GM23338 (cell line): ENCODE data around the gene APRT. TPM values are rescaled to one million over a fixed set of nuclear protein-coding genes. Genes with fewer than 3 reads are reported as not detected.

Source experiments
- ATAC-seq: fragments of 200-7000 bp; cut with Tn5 transposase; 3 replicates; pipeline ENCODE4 v1.9.1; 2020
- DNase-seq: peaks from one replicate; pipeline ENCODE4 v3.0.0-alpha.2; 2015; ENCODE audit warnings: low spot score
- H2AFZ ChIP-seq: fragments of 200-600 bp; sonication (generic); 2 replicates; pipeline ENCODE4 v1.8.0; 2016; ENCODE audit warnings: antibody characterized with exemption, mild to moderate bottlenecking, moderate library complexity
- H3F3A ChIP-seq: fragments of 200-600 bp; sonication (generic); replicated peaks from 2 replicates; pipeline ENCODE4 v1.8.0; 2017; ENCODE audit warnings: antibody characterized with exemption, mixed run types, low read depth
- H3K27ac ChIP-seq: fragments of 200-600 bp; sonication (generic); 2 replicates; pipeline ENCODE4 v1.6.1; 2016; ENCODE audit warnings: low read depth
- H3K27me3 ChIP-seq: fragments of 200-600 bp; sonication (generic); 2 replicates; pipeline ENCODE4 v1.8.0; 2016; ENCODE audit warnings: mild to moderate bottlenecking, mixed run types, moderate library complexity; ENCODE audit not compliant: insufficient read depth
- H3K36me3 ChIP-seq: fragments of 200-600 bp; sonication (generic); 2 replicates; pipeline ENCODE4 v1.8.0; 2016; ENCODE audit warnings: mild to moderate bottlenecking; ENCODE audit not compliant: insufficient read depth
- H3K4me1 ChIP-seq: fragments of 200-600 bp; sonication (generic); 2 replicates; pipeline ENCODE4 v1.8.0; 2016; ENCODE audit warnings: mild to moderate bottlenecking, moderate library complexity; ENCODE audit not compliant: insufficient read depth
- H3K4me2 ChIP-seq: fragments of 200-600 bp; sonication (generic); 2 replicates; pipeline ENCODE4 v1.7.1; 2017; ENCODE audit warnings: mixed run types
- H3K4me3 ChIP-seq: fragments of 200-600 bp; sonication (generic); 2 replicates; pipeline ENCODE4 v1.6.1; 2016; ENCODE audit warnings: mixed run types
- H3K79me2 ChIP-seq: fragments of 200-600 bp; sonication (generic); replicated peaks from 2 replicates; pipeline ENCODE4 v1.8.0; 2017; ENCODE audit warnings: mild to moderate bottlenecking; ENCODE audit not compliant: insufficient read depth
- H3K9me2 ChIP-seq: fragments of 200-600 bp; sonication (generic); 2 replicates; pipeline ENCODE4 v1.8.0; 2017; ENCODE audit not compliant: insufficient read depth
- H4K20me1 ChIP-seq: fragments of 200-600 bp; sonication (generic); replicated peaks from 2 replicates; pipeline ENCODE4 v1.8.0; 2017; ENCODE audit warnings: mild to moderate bottlenecking; ENCODE audit not compliant: insufficient read depth
- H3K27ac Mint-ChIP-seq: 2 replicates; pipeline ENCODE4 v1.8.0; 2020; ENCODE audit warnings: inconsistent platforms, mild to moderate bottlenecking, moderate library complexity, mixed read lengths
- H3K27me3 Mint-ChIP-seq: 3 replicates; pipeline ENCODE4 v1.8.0; 2022; ENCODE audit warnings: low read depth, mild to moderate bottlenecking, moderate library complexity, mixed read lengths, inconsistent platforms; ENCODE audit not compliant: insufficient read depth, poor library complexity
- H3K36me3 Mint-ChIP-seq: 3 replicates; pipeline ENCODE4 v1.8.0; 2021; ENCODE audit warnings: low read depth, mild to moderate bottlenecking, inconsistent platforms, moderate library complexity, mixed read lengths
- H3K4me1 Mint-ChIP-seq: 3 replicates; pipeline ENCODE4 v1.8.0; 2020; ENCODE audit warnings: mild to moderate bottlenecking, inconsistent platforms, mixed read lengths
- H3K4me3 Mint-ChIP-seq: 3 replicates; pipeline ENCODE4 v1.8.0; 2021; ENCODE audit warnings: moderate library complexity, mild to moderate bottlenecking, inconsistent platforms, mixed read lengths
- H3K9me3 Mint-ChIP-seq: 3 replicates; pipeline ENCODE4 v1.8.0; 2020; ENCODE audit warnings: moderate library complexity, mild to moderate bottlenecking, inconsistent platforms, mixed read lengths
- CREB1 ChIP-seq: fragments of 250-450 bp; sonication (Bioruptor Pico); IDR thresholded peaks from 2 replicates; pipeline ENCODE4 v1.5.0; 2020; ENCODE audit warnings: low read depth, mild to moderate bottlenecking, moderate library complexity
- CTCF ChIP-seq, 2 experiments: fragments of 200-600 bp in 1 of 2; sonication (generic) in 1 of 2; conservative IDR thresholded peaks; 2 replicates each; pipeline versions ENCODE4 v1.5.1 to v1.6.1; 2016 to 2017; ENCODE audit warnings: antibody characterized with exemption in 2 of 2, low read depth in 2 of 2, mild to moderate bottlenecking in 2 of 2, moderate library complexity in 1 of 2
- ETS1 ChIP-seq: IDR thresholded peaks from 2 replicates; pipeline ENCODE4 v1.6.1; 2016; ENCODE audit warnings: antibody characterized with exemption
- JUNB ChIP-seq: IDR thresholded peaks from one replicate; pipeline ENCODE4 v1.6.1; 2016; ENCODE audit warnings: antibody characterized with exemption; ENCODE audit not compliant: unreplicated experiment
- NANOG ChIP-seq: IDR thresholded peaks from 2 replicates; pipeline ENCODE4 v1.6.1; 2016; ENCODE audit warnings: antibody characterized with exemption, borderline replicate concordance
- POLR2AphosphoS5 ChIP-seq: IDR thresholded peaks from 2 replicates; pipeline ENCODE4 v1.6.1; 2016; ENCODE audit warnings: antibody characterized with exemption, low read depth
- STAT1 ChIP-seq: IDR thresholded peaks from one replicate; pipeline ENCODE4 v1.6.1; 2016; ENCODE audit warnings: antibody characterized with exemption; ENCODE audit not compliant: unreplicated experiment
- ZNF114 ChIP-seq: fragments of 250-450 bp; sonication (Bioruptor Pico); IDR thresholded peaks from 2 replicates; pipeline ENCODE4 v1.5.0; 2020; ENCODE audit warnings: mild to moderate bottlenecking, moderate library complexity
- ZNF331 ChIP-seq: fragments of 250-450 bp; sonication (Bioruptor Pico); IDR thresholded peaks from 2 replicates; pipeline ENCODE4 v1.5.0; 2020; ENCODE audit warnings: low read depth, mild to moderate bottlenecking, moderate library complexity
- ZNF462 ChIP-seq: fragments of 250-450 bp; sonication (Bioruptor Pico); IDR thresholded peaks from 2 replicates; pipeline ENCODE4 v1.5.0; 2020; ENCODE audit warnings: mild to moderate bottlenecking, moderate library complexity
- polyA plus RNA-seq: library from polyadenylated mRNA; unstranded; fragments of >200 nt; fragmentation: Nextera tagmentation; extraction: Ambion mirVana; gene quantifications from 2 replicates; pipeline ENCODE4 v1.2.1, GENCODE V29; 2016
- total RNA-seq: library from RNA; depleted of rRNA; stranded (reverse); fragments of >200 nt; shearing (Covaris generic); gene quantifications from 2 replicates; pipeline ENCODE4 v1.2.3, GENCODE V29; 2014

The APRT gene
- total and polyA plus RNA-seq, 2 experiments from 2014 or later = 250 to 522 TPM

- no peak for TF ChIP-seq ETS1
- TF ChIP-seq CTCF (conservative IDR thresholded peaks at IDR 0.05; ENCODE audit: low read depth in 2 of 2) = no peak
- TF ChIP-seq JUNB = no peak
These were observed 19.1 kb upstream of the APRT start (continued) for GRCh38 chr16:88830783-88831182.

GRCh38 chr16:88830258-88830657 lies 18.5 kb upstream of the APRT start:
- no peak overlapping the region for H3K4me3 ChIP-seq
- no peaks in the 10 kb centered on the region for H3K9me2 ChIP-seq
- DNase-seq (no peak), ATAC-seq (no peak)
- peaks cover 3% of the 10 kb centered on the region for H3K27me3 Mint-ChIP-seq
- no peaks in the 10 kb centered on the region for H4K20me1 ChIP-seq
- H2AFZ ChIP-seq = no peak overlapping the region
- no peaks in the 10 kb centered on the region for H3F3A ChIP-seq
- no peak overlapping the region for H3K27ac ChIP-seq
- H3K4me1 ChIP-seq = no peaks in the 10 kb centered on the region
- no peaks in the 10 kb centered on the region for H3K79me2 ChIP-seq
- no peaks in the 10 kb centered on the region for H3K27me3 ChIP-seq
- no peak overlapping the region for H3K4me3 Mint-ChIP-seq
- peak overlapping the region; percentile 36; the same call in 1 of the 2 replicates for H3K27ac Mint-ChIP-seq
- no peak overlapping the region for H3K4me2 ChIP-seq
- H3K36me3 Mint-ChIP-seq = no peaks in the 10 kb centered on the region; the same call in 2 of the 3 replicates
- H3K9me3 Mint-ChIP-seq = no peaks in the 10 kb centered on the region
- H3K4me1 Mint-ChIP-seq = no peaks in the 10 kb centered on the region; the same call in 2 of the 3 replicates
- H3K36me3 ChIP-seq = no peaks in the 10 kb centered on the region
- no peak for TF ChIP-seq ZNF331
- TF ChIP-seq NANOG = no peak
- no peak for TF ChIP-seq ETS1
- TF ChIP-seq ZNF462 (CRISPR knock-in tag) = no peak
- TF ChIP-seq ZNF114 (CRISPR knock-in tag) = no peak
- TF ChIP-seq CREB1 (CRISPR knock-in tag) = no peak
- no peak for TF ChIP-seq CTCF (conservative IDR thresholded peaks at IDR 0.05; ENCODE audit: low read depth in 2 of 2)
- TF ChIP-seq JUNB = no peak
- no peak for TF ChIP-seq POLR2AphosphoS5
- TF ChIP-seq STAT1 = no peak
